K562 (cell line): Measurements from ENCODE around the gene PLXND1. TPM values are rescaled to one million over a fixed set of nuclear protein-coding genes. Genes with fewer than 3 reads are reported as not detected.

Source experiments
- ATAC-seq: fragments of 200-7000 bp; cut with Tn5 transposase; 3 replicates; pipeline ENCODE4 v1.9.1; 2020; ENCODE audit warnings: moderate library complexity
- BruUV-seq: library from RNA; stranded (reverse); fragments of 400-500 nt; replicated peaks from 2 replicates; lab custom pipeline; 2021; lab: Mats Ljungman, UMichigan
- CTCF ChIA-PET: fragments of 300-600 bp; formaldehyde crosslinking; extraction: SDS; loops from one replicate; lab custom pipeline; 2021; ENCODE audit warnings: low intra/inter-chr PET ratio; lab: Yijun Ruan, JAX
- POLR2A ChIA-PET: fragments of 300-600, 350-650 bp; sonication (Branson Sonifier 250); formaldehyde crosslinking; extraction: SDS; loops from one replicate; lab custom pipeline; 2021; ENCODE audit warnings: antibody characterized with exemption, inconsistent platforms; lab: Yijun Ruan, JAX
- DNase-seq, 4 experiments: peaks; one replicate each; pipeline versions ENCODE4 v3.0.0 to v3.0.0-alpha.2; 2011 to 2018; ENCODE audit warnings: low spot score in 3 of 4, mixed read lengths in 3 of 4; ENCODE audit errors: extremely low read depth in 1 of 4
- FAIRE-seq: peaks from 2 replicates; lab custom pipeline; 2011; peaks lifted over from hg19 to GRCh38; lab: Jason Lieb, UNC
- H2AFZ ChIP-seq: 2 replicates; pipeline ENCODE4 v1.6.0; 2011; ENCODE audit warnings: low read depth, low read length, control low read depth, inconsistent platforms
- H3K27ac ChIP-seq: fragments of 200-600 bp; 3 replicates; pipeline ENCODE4 v1.8.0; 2011; ENCODE audit warnings: low read depth, mild to moderate bottlenecking, control low read depth, inconsistent platforms, low read length, moderate library complexity, mixed read lengths; ENCODE audit errors: extremely low read depth
- H3K27me3 ChIP-seq, 2 experiments: fragments of 300-600 bp in 1 of 2; 2 replicates in 1 of 2; 3 replicates in 1 of 2; pipeline versions ENCODE4 v1.6.0 to v1.8.0; 2011; ENCODE audit warnings: inconsistent platforms in 2 of 2, low read length in 2 of 2, mild to moderate bottlenecking in 1 of 2, mixed read lengths in 1 of 2, moderate library complexity in 1 of 2; ENCODE audit not compliant: control insufficient read depth in 2 of 2, insufficient read depth in 2 of 2
- H3K36me3 ChIP-seq: fragments of 300-600 bp; 3 replicates; pipeline ENCODE4 v1.8.0; 2011; ENCODE audit warnings: mild to moderate bottlenecking, low read length, inconsistent platforms; ENCODE audit not compliant: control insufficient read depth, insufficient read depth
- H3K4me1 ChIP-seq, 2 experiments: fragments of 200-600 bp in 1 of 2; replicated peaks in 1 of 2; 2 replicates in 1 of 2; 3 replicates in 1 of 2; pipeline versions ENCODE4 v1.5.1 to v1.8.0; 2011; ENCODE audit warnings: inconsistent platforms in 2 of 2, low read length in 2 of 2, mild to moderate bottlenecking in 1 of 2, mixed read lengths in 1 of 2, moderate library complexity in 1 of 2; ENCODE audit not compliant: control insufficient read depth in 2 of 2, insufficient read depth in 2 of 2
- H3K4me2 ChIP-seq: 2 replicates; pipeline ENCODE4 v1.6.1; 2011; ENCODE audit warnings: low read length, control low read depth, inconsistent platforms, mixed read lengths; ENCODE audit not compliant: insufficient read depth
- H3K4me3 ChIP-seq: fragments of 200-600 bp; sonication (generic), shearing (Covaris generic); 2 replicates; pipeline ENCODE4 v1.5.1; 2016; ENCODE audit warnings: control low read depth, inconsistent platforms
- H3K79me2 ChIP-seq: fragments of 200-600 bp; 3 replicates; pipeline ENCODE4 v1.8.0; 2011; ENCODE audit warnings: low read length, inconsistent platforms; ENCODE audit not compliant: control insufficient read depth, insufficient read depth
- H3K9ac ChIP-seq, 2 experiments: 2 replicates each; pipeline versions ENCODE4 v1.6.0 to v1.6.1; 2011; ENCODE audit warnings: low read depth in 2 of 2, low read length in 2 of 2, control low read depth in 1 of 2, inconsistent platforms in 1 of 2, mild to moderate bottlenecking in 1 of 2, mixed read lengths in 1 of 2; ENCODE audit not compliant: insufficient read depth in 1 of 2
- H3K9me1 ChIP-seq: one replicate; pipeline ENCODE4 v1.6.0; 2011; ENCODE audit warnings: inconsistent platforms, mild to moderate bottlenecking, low read length, moderate library complexity; ENCODE audit not compliant: control insufficient read depth, insufficient read depth
- H3K9me3 ChIP-seq: replicated peaks from 2 replicates; pipeline ENCODE4 v1.5.1; 2011; ENCODE audit warnings: low read depth, low read length, inconsistent platforms; ENCODE audit not compliant: control insufficient read depth, insufficient read depth
- H4K20me1 ChIP-seq: replicated peaks from 2 replicates; pipeline ENCODE4 v1.6.1; 2011; ENCODE audit warnings: low read length, inconsistent platforms, mixed read lengths; ENCODE audit not compliant: control insufficient read depth, insufficient read depth
- MCM2 ChIP-seq: fragments of 450-650 bp; IDR thresholded peaks from 2 replicates; pipeline ENCODE4 v1.6.1; 2017; ENCODE audit warnings: low read depth, mild to moderate bottlenecking
- NR4A1 ChIP-seq, 2 experiments: fragments of 250-450 bp in 1 of 2; fragments of 450-650 bp in 1 of 2; sonication (Bioruptor Pico) in 1 of 2; IDR thresholded peaks; 2 replicates each; pipeline versions ENCODE4 v1.4.0 to v1.6.1; 2016 to 2020; ENCODE audit warnings: mild to moderate bottlenecking in 2 of 2, missing compliant biosample characterization in 1 of 2, missing genetic modification characterization in 1 of 2, moderate library complexity in 1 of 2
- SETDB1 ChIP-seq: IDR thresholded peaks from one replicate; pipeline ENCODE4 v1.6.1; 2012; ENCODE audit warnings: low read length, control low read depth, inconsistent platforms
- SIN3B ChIP-seq: fragments of 450-650 bp; IDR thresholded peaks from 2 replicates; pipeline ENCODE4 v1.6.1; 2017; ENCODE audit warnings: low read depth, mild to moderate bottlenecking, moderate library complexity
- SREBF1 ChIP-seq: fragments of 150-350 bp; IDR thresholded peaks from 2 replicates; pipeline ENCODE4 v1.6.1; 2014; ENCODE audit warnings: antibody characterized with exemption, low read depth, low read length, borderline replicate concordance
- ZBTB1 ChIP-seq: sonication (generic); formaldehyde crosslinking; IDR thresholded peaks from 2 replicates; pipeline ENCODE4 v1.8.1; 2023; ENCODE audit warnings: missing genetic modification reagents, low read depth, mild to moderate bottlenecking, borderline replicate concordance
- ZNF324 ChIP-seq: fragments of 250-450 bp; sonication (Bioruptor Pico); IDR thresholded peaks from 2 replicates; pipeline ENCODE4 v1.4.0; 2020; ENCODE audit warnings: mild to moderate bottlenecking
- WGBS: fragments of 100-300 bp; shearing (Covaris generic); methylation state at CpG from one replicate; pipeline ENCODE4 v1.1.6; 2016; ENCODE audit warnings: low coverage, mixed read lengths; ENCODE audit not compliant: insufficient coverage; ENCODE audit errors: missing lambda C conversion rate; 5-methylcytosine and 5-hydroxymethylcytosine counted together
- in situ Hi-C: fragments of 300-500 bp; cut with MboI; formaldehyde crosslinking; loops from 4 replicates; pipeline ENCODE4 v1.15.0; 2018; ENCODE audit warnings: inconsistent platforms, mixed read lengths
- intact Hi-C: fragments of 100-400 bp; cut with micrococcal nuclease; formaldehyde crosslinking; loops from 2 replicates; pipeline ENCODE4 v1.14.2; 2022
- polyA plus RNA-seq, 8 experiments: library from polyadenylated mRNA; depleted of rRNA in 4 of 8; stranded (reverse) in 5 of 8; unstranded in 3 of 8; fragments of >200 nt; fragmentation: Nextera tagmentation in 2 of 8; fragmentation: Illumina TruSeq in 1 of 8; extraction: Ambion mirVana in 2 of 8; extraction: Trizol in 1 of 8; gene quantifications; 2 replicates each; pipeline versions ENCODE4 v1.2.1 to v1.2.3, GENCODE V29; 2011 to 2014; ENCODE audit warnings: inconsistent platforms in 1 of 8, missing spikeins in 1 of 8
- total RNA-seq, 7 experiments: library from RNA; depleted of rRNA in 6 of 7; stranded (reverse); fragments of >200 nt in 6 of 7; fragmentation: Illumina TruSeq in 2 of 7; extraction: Trizol in 2 of 7; gene quantifications; 2 replicates each; pipeline versions ENCODE4 v1.2.1 to v1.2.3, GENCODE V29; 2011 to 2021; ENCODE audit warnings: low replicate concordance in 1 of 7
- TF ChIP-seq, protein P1 (sequence below): sonication (generic); formaldehyde crosslinking; IDR thresholded peaks from 2 replicates; pipeline ENCODE4 v1.8.1; 2023; ENCODE audit warnings: mild to moderate bottlenecking, missing genetic modification reagents, moderate library complexity

The PLXND1 gene
- total and polyA plus RNA-seq, 9 of the 15 experiments (the other 6 are each of a cell fraction or from before 2014, with no cell fraction given), result 0.34 to 28.8 (median 14.0) TPM

DNA sequence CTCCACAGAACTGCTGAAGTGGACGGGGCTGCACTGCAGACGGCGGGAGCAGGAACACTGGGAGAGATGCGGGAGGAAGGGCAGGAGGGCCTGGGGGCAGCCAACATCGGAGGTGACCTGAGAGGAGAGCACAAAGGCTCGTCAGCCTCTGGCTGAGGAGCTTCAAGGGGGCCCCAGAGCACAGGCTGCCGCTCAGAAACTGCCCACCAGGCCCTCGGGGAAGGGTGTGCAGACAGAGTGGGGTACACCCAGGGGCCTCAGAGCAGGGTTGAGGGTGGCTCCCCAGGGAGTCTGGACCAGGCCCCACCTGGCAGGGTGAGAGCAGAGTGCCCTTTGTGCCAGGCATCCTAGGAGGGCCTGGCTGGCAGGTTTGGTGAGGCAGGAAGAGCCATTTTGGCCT, 92.8 kb downstream of the PLXND1 start:
- no TSS peak for BruUV-seq
- FAIRE-seq (no peak), ATAC-seq (no peak), DNase-seq (no peak)
- Histone ChIP-seq H3K27ac (no peak overlapping the region), H3K36me3 (no peaks in the 10 kb centered on the region), H3K9ac (no peak overlapping the region), H4K20me1 (no peaks in the 10 kb centered on the region), H3K4me1 (no peaks in the 10 kb centered on the region), H3K4me3 (no peak overlapping the region), H3K9me3 (no peaks in the 10 kb centered on the region), H3K79me2 (no peaks in the 10 kb centered on the region), H3K9me1 (no peaks in the 10 kb centered on the region), H3K4me2 (no peak overlapping the region), H3K27me3 (no peaks in the 10 kb centered on the region), H2AFZ (no peak overlapping the region)
- no peak for TF ChIP-seq SETDB1
- no peak for TF ChIP-seq SIN3B
- TF ChIP-seq ZNF324 (CRISPR knock-in tag), result no peak
- TF ChIP-seq SREBF1, result no peak
- TF ChIP-seq, protein P1, sequence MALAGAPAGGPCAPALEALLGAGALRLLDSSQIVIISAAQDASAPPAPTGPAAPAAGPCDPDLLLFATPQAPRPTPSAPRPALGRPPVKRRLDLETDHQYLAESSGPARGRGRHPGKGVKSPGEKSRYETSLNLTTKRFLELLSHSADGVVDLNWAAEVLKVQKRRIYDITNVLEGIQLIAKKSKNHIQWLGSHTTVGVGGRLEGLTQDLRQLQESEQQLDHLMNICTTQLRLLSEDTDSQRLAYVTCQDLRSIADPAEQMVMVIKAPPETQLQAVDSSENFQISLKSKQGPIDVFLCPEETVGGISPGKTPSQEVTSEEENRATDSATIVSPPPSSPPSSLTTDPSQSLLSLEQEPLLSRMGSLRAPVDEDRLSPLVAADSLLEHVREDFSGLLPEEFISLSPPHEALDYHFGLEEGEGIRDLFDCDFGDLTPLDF (CRISPR knock-in tag), result no peak
- no peak for TF ChIP-seq NR4A1 (CRISPR knock-in tag; IDR thresholded peaks at IDR 0.05)
- TF ChIP-seq NR4A1 (tag; IDR thresholded peaks at IDR 0.05), result no peak
- TF ChIP-seq ZBTB1 (CRISPR knock-in tag), result no peak
- no peak for TF ChIP-seq MCM2
- in situ Hi-C loops, result no loop called here
- intact Hi-C loops, result no loop called here
- ChIA-PET CTCF (no interaction called here), POLR2A (no interaction called here)
- 55% methylated on average over 5 of the region's 8 CpGs for WGBS
